GM21717 (cell line): ENCODE results near the gene RNGTT.
"Not testable (repeated sequence)": the region's sequence is repeated elsewhere in the genome, so short reads cannot be mapped to it uniquely, and the experiment has no call there.

Source experiments
- ATAC-seq: cut with Tn5 transposase; IDR thresholded peaks from one replicate; pipeline ENCODE4 v1.9.1; 2021; ENCODE audit warnings: mild to moderate bottlenecking, moderate library complexity; ENCODE audit not compliant: unreplicated experiment

Gene RNGTT

GRCh38 chr6:88914895-88915598, 48.4 kb downstream of the RNGTT start:
- ATAC-seq = no peak

DNA sequence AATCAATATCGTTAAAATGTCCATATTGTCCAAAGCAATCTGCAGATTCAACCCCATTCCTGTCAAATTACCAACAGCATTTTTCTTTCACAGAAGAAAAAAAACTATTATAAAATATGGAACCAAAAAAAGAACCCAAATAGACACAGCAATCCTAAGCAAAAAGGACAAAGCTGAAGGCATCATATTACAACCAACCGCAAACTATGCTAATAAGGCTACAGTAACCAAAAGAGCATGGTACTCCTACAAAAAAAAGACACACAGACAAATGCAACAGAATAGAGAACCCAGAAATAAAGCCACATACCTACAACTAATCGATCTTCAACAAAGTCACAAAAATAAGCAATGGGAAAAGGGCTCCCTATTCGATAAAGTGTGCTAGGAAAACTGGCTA, 49.2 kb downstream of the RNGTT start:
- ATAC-seq = no peak

- ATAC-seq = no peak
Measured at GRCh38 chr6:88913471-88913870, 49.9 kb downstream of the RNGTT start.

GRCh38 chr6:88910922-88911778, 52.3 kb downstream of the RNGTT start:
- ATAC-seq = no peak

- no peak for ATAC-seq
Measured at GRCh38 chr6:88908598-88909548, 54.5 kb downstream of the RNGTT start.

GRCh38 chr6:88907148-88907547, 56.3 kb downstream of the RNGTT start:
- not testable (repeated sequence) for ATAC-seq

DNA sequence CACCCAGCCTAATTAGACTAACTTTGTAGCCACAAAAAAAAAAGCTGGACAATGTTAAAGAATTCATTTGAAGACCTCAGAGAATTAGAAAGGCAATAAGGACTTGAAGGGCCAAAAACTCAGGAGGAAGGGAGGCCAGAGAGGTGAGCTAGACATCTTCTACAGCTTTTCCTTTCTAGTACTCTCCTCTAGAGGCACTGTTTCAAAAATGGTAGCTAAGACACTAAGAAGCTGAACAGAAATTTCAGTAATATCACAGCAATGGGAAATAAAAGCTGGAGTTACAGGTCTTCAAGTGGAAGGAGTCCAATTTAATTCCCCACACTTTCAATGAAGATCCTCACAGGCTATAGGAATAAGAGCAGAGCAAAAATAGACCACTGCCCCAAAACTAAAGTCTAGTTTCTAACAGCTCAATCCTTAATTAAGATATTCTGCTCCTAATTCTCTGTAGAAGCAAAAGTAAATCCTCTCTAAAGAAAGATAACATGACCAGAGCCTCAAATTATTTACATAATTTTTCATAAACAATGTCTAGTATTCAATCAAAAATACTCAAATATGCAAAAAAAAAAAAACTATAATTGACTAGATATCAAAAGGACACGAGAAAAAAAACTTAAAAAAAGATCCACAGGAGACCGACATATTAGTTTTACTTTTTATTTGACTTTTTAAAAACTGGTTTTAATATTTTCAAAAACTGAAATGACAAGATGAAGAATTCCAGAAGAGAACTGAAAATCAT, 63.7 kb downstream of the RNGTT start:
- ATAC-seq = no peak

- ATAC-seq = no peak
Measured at GRCh38 chr6:88895911-88896310, 67.5 kb downstream of the RNGTT start.

- no peak for ATAC-seq
Measured at GRCh38 chr6:88890860-88891845, 72.3 kb downstream of the RNGTT start.

GRCh38 chr6:88890394-88890793, 73.0 kb downstream of the RNGTT start:
- ATAC-seq = no peak

DNA sequence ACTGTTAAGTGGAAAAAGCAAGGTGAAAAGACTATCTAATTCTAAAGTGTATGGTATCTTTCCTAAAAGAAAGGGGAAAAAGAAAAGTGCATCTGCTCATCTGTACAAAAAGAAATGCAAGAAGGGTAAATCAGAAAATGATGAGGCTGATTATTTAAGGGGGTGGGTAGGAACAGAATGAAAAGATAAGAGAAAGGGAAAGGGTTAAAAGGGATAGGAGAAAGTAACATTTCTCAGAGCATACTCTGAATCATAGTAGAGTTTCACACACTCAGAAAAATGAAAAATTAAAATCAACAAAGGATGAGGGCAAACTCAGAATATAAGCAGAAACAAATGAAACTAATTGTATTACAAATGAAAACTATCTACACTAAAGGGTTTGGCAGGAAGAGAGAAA, 79.1 kb downstream of the RNGTT start:
- no peak for ATAC-seq

DNA sequence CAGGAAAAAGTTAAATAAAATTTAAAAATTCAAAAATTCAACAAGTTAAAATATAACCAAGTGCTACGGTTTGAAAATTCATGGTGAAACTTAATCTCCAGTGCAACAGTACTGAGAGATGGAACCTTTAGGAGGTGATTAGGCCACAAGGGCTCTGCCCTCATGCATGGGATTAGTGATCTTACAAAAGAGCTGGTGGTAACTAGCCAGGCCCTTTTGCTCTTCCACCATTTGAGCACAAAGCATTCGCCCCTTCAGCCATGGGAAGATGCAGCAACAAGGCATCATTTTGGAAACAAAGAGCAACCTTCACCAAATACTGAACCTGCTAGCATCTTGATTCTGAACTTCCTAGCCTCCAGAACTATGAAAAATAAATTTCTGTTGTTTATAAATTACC, 80.9 kb downstream of the RNGTT start:
- no peak for ATAC-seq

DNA sequence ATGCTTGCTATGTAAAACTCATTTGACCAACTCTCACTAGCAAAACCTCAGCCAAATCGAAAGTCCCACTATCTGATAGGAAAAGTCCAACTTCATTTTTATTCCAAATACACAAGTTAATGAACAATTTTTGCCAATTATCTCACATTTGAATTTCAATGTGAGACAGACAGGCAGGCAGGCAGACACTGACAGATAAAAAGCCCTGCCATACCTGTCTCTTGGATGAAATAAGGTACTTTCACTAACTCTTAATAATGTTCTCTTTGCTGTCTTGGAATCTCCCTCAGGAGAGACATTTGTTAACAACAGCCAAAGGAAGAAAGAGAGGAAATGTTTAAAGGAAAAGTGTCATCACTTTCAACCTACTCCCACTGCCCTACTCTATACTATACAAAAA, 82.0 kb downstream of the RNGTT start:
- ATAC-seq = no peak

GRCh38 chr6:88880021-88880420, 83.4 kb downstream of the RNGTT start:
- no peak for ATAC-seq

DNA sequence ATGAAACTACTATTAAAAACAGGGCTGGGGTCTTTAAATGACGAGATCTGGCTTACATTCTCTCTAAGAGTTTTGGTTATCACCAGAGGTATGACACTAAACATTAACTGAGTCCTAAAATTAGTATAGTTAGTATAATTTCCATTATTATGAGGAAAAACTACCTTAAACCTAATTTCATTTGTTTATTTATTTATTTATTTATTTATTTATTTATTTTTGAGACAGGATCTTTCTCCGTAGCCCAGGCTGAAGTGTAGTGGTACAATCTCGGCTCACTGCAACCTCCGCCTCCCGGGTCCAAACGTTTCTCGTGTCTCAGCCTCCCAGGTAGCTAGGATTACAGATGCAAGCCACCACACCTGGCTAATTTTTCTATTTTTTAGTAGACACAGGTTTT, 85.5 kb downstream of the RNGTT start:
- no peak for ATAC-seq

- no peak for ATAC-seq
Measured at GRCh38 chr6:88872962-88873361, 90.5 kb downstream of the RNGTT start.

DNA sequence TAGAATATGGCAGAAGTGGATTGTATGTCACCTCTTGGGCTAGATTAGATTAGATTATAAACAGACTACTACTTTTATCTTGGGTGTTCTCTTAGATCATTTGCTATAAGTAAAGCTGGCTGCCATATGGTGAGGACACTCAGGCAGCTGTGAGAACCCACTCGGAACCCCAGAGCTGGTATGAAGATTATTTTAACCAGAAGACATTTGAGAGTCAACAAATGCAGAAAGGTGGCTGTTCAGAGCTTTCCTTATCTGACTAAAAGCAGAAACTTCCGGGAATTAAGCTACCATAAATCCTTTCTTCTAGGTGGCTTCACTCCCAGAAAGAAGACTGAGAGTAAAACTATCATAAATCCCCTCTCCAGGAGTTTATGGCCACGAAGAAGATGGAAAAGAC, 91.9 kb downstream of the RNGTT start:
- no peak for ATAC-seq

GRCh38 chr6:88870717-88871330, 92.6 kb downstream of the RNGTT start:
- ATAC-seq = no peak
